Fibroblast of lung (primary cell): ENCODE measurements around the gene TBX3. TPM values are rescaled to one million over a fixed set of nuclear protein-coding genes. Genes with fewer than 3 reads are reported as not detected.
A peak's percentile ranks its signal among the peaks of the same experiment; 100 is the strongest.

Source experiments
- DNase-seq, 2 donors: peaks; one replicate each; pipeline versions ENCODE4 v3.0.0 to v3.0.0-alpha.2; 2010; ENCODE audit warnings: low read depth in 2 of 2
- H2AFZ ChIP-seq: 2 replicates; pipeline ENCODE4 v1.5.1; 2012; ENCODE audit warnings: low read length, control low read depth, inconsistent platforms
- H3K27ac ChIP-seq: 2 replicates; pipeline ENCODE4 v1.5.1; 2011; ENCODE audit warnings: low read length, control low read depth; ENCODE audit not compliant: insufficient read depth
- H3K27me3 ChIP-seq: 2 replicates; pipeline ENCODE4 v1.5.1; 2011; ENCODE audit warnings: mild to moderate bottlenecking, low read length; ENCODE audit not compliant: control insufficient read depth, insufficient read depth
- H3K36me3 ChIP-seq: 2 replicates; pipeline ENCODE4 v1.5.1; 2011; ENCODE audit warnings: low read length; ENCODE audit not compliant: control insufficient read depth, insufficient read depth
- H3K4me1 ChIP-seq: 2 replicates; pipeline ENCODE4 v1.5.1; 2011; ENCODE audit warnings: low read length; ENCODE audit not compliant: control insufficient read depth, insufficient read depth; ENCODE audit errors: extremely low read depth
- H3K4me2 ChIP-seq: 2 replicates; pipeline ENCODE4 v1.5.1; 2011; ENCODE audit warnings: low read length, control low read depth; ENCODE audit not compliant: insufficient read depth; ENCODE audit errors: extremely low read depth
- H3K4me3 ChIP-seq, 4 experiments: fragments of 200-600 bp in 1 of 4; sonication (generic) in 1 of 4; replicated peaks in 1 of 4; 2 replicates each; pipeline ENCODE4 v1.5.1; 2011 to 2016; ENCODE audit warnings: low read length in 4 of 4, low read depth in 3 of 4, mild to moderate bottlenecking in 3 of 4, control low read depth in 2 of 4, inconsistent platforms in 1 of 4, mixed read lengths in 1 of 4; ENCODE audit not compliant: insufficient read depth in 1 of 4; ENCODE audit errors: control extremely low read depth in 1 of 4
- H3K79me2 ChIP-seq: 2 replicates; pipeline ENCODE4 v1.5.1; 2012; ENCODE audit warnings: mild to moderate bottlenecking, low read length, inconsistent platforms; ENCODE audit not compliant: control insufficient read depth, insufficient read depth
- H3K9ac ChIP-seq: 2 replicates; pipeline ENCODE4 v1.5.1; 2011; ENCODE audit warnings: mild to moderate bottlenecking, low read length, control low read depth; ENCODE audit not compliant: insufficient read depth
- H3K9me3 ChIP-seq: 2 replicates; pipeline ENCODE4 v1.5.1; 2012; ENCODE audit warnings: low read depth, low read length; ENCODE audit not compliant: control insufficient read depth, insufficient read depth
- H4K20me1 ChIP-seq: 2 replicates; pipeline ENCODE4 v1.5.1; 2011; ENCODE audit warnings: low read length; ENCODE audit not compliant: control insufficient read depth, insufficient read depth; ENCODE audit errors: extremely low read depth
- CTCF ChIP-seq, 2 donors: IDR thresholded peaks in 1 of 2; conservative IDR thresholded peaks in 1 of 2; 1 replicate in 1 of 2; 2 replicates in 1 of 2; pipeline ENCODE4 v1.5.1; 2011 to 2012; ENCODE audit warnings: low read length in 2 of 2, control low read depth in 1 of 2, inconsistent platforms in 1 of 2, low read depth in 1 of 2, mild to moderate bottlenecking in 1 of 2
- EZH2 ChIP-seq: IDR thresholded peaks from 2 replicates; pipeline ENCODE4 v1.5.1; 2012; ENCODE audit warnings: low read length, control low read depth, mild to moderate bottlenecking; ENCODE audit errors: missing control alignments
- polyA plus RNA-seq, 2 donors: library from polyadenylated mRNA; depleted of rRNA in 1 of 2; stranded (reverse) in 1 of 2; unstranded in 1 of 2; fragments of >200 nt; gene quantifications; 2 replicates each; pipeline ENCODE4 v1.2.1, GENCODE V29; 2011 to 2012; ENCODE audit warnings: missing spikeins in 1 of 2
- total RNA-seq: library from RNA; depleted of rRNA; stranded (reverse); fragments of >200 nt; gene quantifications from 2 replicates; pipeline ENCODE4 v1.2.1, GENCODE V29; 2014

Gene TBX3
- total and polyA plus RNA-seq, 2 donors (not counting 1 experiment from before 2014, with no cell fraction given): 19.9 to 66.4 TPM

DNA sequence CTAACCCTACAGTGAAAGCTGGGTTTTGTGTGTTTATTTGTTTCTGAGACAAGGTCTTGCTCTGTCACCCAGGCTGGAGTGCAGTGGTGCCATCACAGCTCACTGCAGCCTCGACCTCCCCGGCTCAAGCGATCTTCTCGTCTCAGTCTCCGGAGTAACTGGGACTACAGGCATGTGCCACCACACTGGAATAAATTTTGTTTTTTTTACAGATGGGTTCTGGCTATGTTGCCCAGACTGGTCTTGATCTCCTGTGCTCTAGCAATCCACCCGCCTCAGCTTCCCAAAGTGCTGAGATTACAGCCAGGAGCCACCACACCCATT is 26.4 kb downstream of the TBX3 start:
- TF ChIP-seq CTCF (conservative IDR thresholded peaks at IDR 0.05 in 1 of 2, IDR thresholded peaks at IDR 0.05 in 1 of 2; ENCODE audit: low read depth in 1 of 2, low read length in 2 of 2) (no peak), EZH2 (no peak)
- Histone ChIP-seq H3K36me3 (no peaks in the 10 kb centered on the region), H3K27ac (no peak overlapping the region), H3K4me3 (no peak overlapping the region), H3K4me2 (no peak overlapping the region), H3K27me3 (no peaks in the 10 kb centered on the region), H4K20me1 (no peaks in the 10 kb centered on the region), H3K9ac (no peak overlapping the region), H3K4me1 (no peaks in the 10 kb centered on the region), H2AFZ (no peak overlapping the region), H3K9me3 (no peaks in the 10 kb centered on the region), H3K79me2 (no peaks in the 10 kb centered on the region)
- no peak for DNase-seq

GRCh38 chr12:114656906-114657596 is 26.9 kb downstream of the TBX3 start:
- no peak for TF ChIP-seq EZH2
- no peak for TF ChIP-seq CTCF (conservative IDR thresholded peaks at IDR 0.05 in 1 of 2, IDR thresholded peaks at IDR 0.05 in 1 of 2; ENCODE audit: low read depth in 1 of 2, low read length in 2 of 2)
- Histone ChIP-seq H3K27ac (no peak overlapping the region), H3K79me2 (no peaks in the 10 kb centered on the region), H2AFZ (no peak overlapping the region), H3K9ac (no peak overlapping the region), H3K9me3 (no peaks in the 10 kb centered on the region), H3K4me1 (no peaks in the 10 kb centered on the region), H3K4me2 (no peak overlapping the region), H3K36me3 (no peaks in the 10 kb centered on the region), H4K20me1 (no peaks in the 10 kb centered on the region), H3K4me3 (no peak overlapping the region), H3K27me3 (no peaks in the 10 kb centered on the region)
- peak in 1 of 2 donors; percentile 36 for DNase-seq

DNA sequence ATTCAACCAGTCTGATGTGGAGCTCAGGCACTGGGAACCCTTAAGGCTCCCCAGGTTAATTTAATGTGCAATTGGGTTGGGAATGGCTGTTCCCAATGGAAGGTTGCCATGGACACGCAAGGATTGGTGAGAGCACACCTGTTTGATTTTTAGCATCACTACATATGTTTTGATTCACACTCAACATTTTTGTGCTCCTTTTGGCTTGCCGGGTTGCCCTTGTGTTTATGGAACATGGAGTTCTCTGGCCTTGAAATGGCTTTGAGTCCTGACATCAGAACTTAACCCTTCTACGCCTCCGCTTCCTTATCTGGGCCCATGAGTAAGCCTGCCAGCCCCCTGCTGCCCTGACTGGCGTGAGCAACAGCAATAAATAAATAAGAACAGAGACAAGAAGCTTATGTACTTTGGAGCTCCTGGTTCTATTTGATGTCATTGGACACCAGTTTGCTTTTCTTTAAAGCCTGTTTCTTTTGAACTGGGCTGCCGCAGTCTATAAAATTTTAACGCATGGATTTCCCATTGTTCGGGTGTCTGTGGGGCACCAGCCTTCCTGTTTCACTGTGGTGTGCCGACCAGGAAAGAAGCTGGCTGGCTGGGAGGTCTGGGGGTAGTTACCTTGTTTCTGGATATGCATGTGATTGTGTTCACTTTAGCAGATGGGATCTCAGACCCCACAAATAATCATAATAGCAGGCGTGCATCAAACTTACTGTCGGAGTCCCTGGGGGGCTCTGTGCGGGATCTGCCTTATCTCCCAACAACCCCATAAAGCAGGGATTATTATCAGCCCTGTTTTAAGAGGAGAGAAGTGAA is 27.8 kb downstream of the TBX3 start:
- no peaks in the 10 kb centered on the region for H3K9me3 ChIP-seq
- no peaks in the 10 kb centered on the region for H3K36me3 ChIP-seq
- H3K4me2 ChIP-seq: no peak overlapping the region
- TF ChIP-seq EZH2 (no peak), CTCF (conservative IDR thresholded peaks at IDR 0.05 in 1 of 2, IDR thresholded peaks at IDR 0.05 in 1 of 2; ENCODE audit: low read depth in 1 of 2, low read length in 2 of 2) (no peak)
- H3K9ac ChIP-seq: no peak overlapping the region
- H2AFZ ChIP-seq: no peak overlapping the region
- no peaks in the 10 kb centered on the region for H3K4me1 ChIP-seq
- no peak overlapping the region for H3K27ac ChIP-seq
- no peaks in the 10 kb centered on the region for H4K20me1 ChIP-seq
- peak; percentile 69 to 99 for DNase-seq
- H3K27me3 ChIP-seq: no peaks in the 10 kb centered on the region
- no peak overlapping the region for H3K4me3 ChIP-seq
- no peaks in the 10 kb centered on the region for H3K79me2 ChIP-seq
